Esophagus muscularis mucosa (tissue), 3 donors: ENCODE measurements around the gene RPH3AL.

Experiments
- EP300 ChIP-seq: sonication (generic); formaldehyde crosslinking; IDR thresholded peaks from one replicate; pipeline ENCODE4 v1.6.1; 2017; ENCODE audit warnings: antibody characterized with exemption
- TF ChIP-seq, protein P1 (sequence below), 3 experiments: fragments of 200-600 bp in 2 of 3; fragments of 450-650 bp in 1 of 3; sonication (generic) in 2 of 3; IDR thresholded peaks; one replicate each; pipeline ENCODE4 v1.5.1; 2017 to 2019; ENCODE audit warnings: antibody characterized with exemption in 3 of 3, mild to moderate bottlenecking in 2 of 3, moderate library complexity in 1 of 3

DNA sequence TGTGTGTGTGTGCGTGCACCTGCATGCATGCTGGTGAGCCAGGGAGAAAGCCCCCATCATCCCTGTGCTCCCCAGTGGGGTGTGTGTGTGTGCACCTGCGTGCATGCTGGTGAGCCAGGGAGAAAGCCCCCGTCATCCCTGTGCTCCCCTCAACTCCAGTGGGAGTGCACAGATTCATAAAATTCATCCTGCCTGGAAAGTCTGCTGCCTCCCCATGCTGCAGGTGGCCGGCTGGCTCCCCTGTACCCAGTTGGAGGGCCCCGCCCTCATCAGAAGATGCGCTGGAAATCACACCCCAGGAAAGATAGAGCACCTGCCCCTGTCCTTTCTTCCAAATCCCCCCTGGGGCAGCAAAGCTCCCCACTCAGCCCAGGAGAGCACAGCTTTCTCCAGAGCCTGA lies 86.4 kb downstream of the RPH3AL start:
- TF ChIP-seq, protein P1, sequence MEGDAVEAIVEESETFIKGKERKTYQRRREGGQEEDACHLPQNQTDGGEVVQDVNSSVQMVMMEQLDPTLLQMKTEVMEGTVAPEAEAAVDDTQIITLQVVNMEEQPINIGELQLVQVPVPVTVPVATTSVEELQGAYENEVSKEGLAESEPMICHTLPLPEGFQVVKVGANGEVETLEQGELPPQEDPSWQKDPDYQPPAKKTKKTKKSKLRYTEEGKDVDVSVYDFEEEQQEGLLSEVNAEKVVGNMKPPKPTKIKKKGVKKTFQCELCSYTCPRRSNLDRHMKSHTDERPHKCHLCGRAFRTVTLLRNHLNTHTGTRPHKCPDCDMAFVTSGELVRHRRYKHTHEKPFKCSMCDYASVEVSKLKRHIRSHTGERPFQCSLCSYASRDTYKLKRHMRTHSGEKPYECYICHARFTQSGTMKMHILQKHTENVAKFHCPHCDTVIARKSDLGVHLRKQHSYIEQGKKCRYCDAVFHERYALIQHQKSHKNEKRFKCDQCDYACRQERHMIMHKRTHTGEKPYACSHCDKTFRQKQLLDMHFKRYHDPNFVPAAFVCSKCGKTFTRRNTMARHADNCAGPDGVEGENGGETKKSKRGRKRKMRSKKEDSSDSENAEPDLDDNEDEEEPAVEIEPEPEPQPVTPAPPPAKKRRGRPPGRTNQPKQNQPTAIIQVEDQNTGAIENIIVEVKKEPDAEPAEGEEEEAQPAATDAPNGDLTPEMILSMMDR (IDR thresholded peaks at IDR 0.05) = no peak
- TF ChIP-seq EP300 = no peak
